GM23248 (cell line): ENCODE data around the gene PPP1R27.

Experiments
- EZH2 ChIP-seq: fragments of 200-600 bp; sonication (generic); IDR thresholded peaks from 2 replicates; pipeline ENCODE4 v1.6.1; 2018; ENCODE audit warnings: antibody characterized with exemption, mild to moderate bottlenecking; ENCODE audit not compliant: insufficient read depth, poor library complexity, severe bottlenecking
- EZH2phosphoT487 ChIP-seq: fragments of 200-600 bp; sonication (generic); IDR thresholded peaks from 2 replicates; pipeline ENCODE4 v1.6.1; 2018; ENCODE audit warnings: antibody characterized with exemption, moderate library complexity, mild to moderate bottlenecking, low read depth; ENCODE audit not compliant: insufficient read depth

GRCh38 chr17:81823820-81824550, 10.9 kb downstream of the PPP1R27 start:
- TF ChIP-seq EZH2phosphoT487 (no peak), EZH2 (no peak)
